Psoas muscle (tissue), 8 donors: Measurements from ENCODE around the gene MATN3. TPM values are rescaled to one million over a fixed set of nuclear protein-coding genes. Genes with fewer than 3 reads are reported as not detected.
A peak's percentile ranks its signal among the peaks of the same experiment; 100 is the strongest.

Source experiments
- ATAC-seq, 4 donors: fragments of 200-7000 bp; cut with Tn5 transposase; one replicate each; pipeline ENCODE4 v1.9.1; 2020; ENCODE audit warnings: moderate library complexity in 3 of 4, mild to moderate bottlenecking in 2 of 4
- DNase-seq, 2 donors: peaks; one replicate each; pipeline ENCODE4 v3.0.0-alpha.2; 2020
- H3K27ac ChIP-seq: fragments of 200-600 bp; one replicate; pipeline ENCODE4 v1.8.0; 2022
- H3K27me3 ChIP-seq, 3 donors: fragments of 200-600 bp in 1 of 3; one replicate each; pipeline versions ENCODE4 v1.6.1 to v1.8.0; 2013 to 2022; ENCODE audit warnings: low read length in 2 of 3, mild to moderate bottlenecking in 2 of 3, moderate library complexity in 1 of 3; ENCODE audit not compliant: insufficient read depth in 3 of 3
- H3K36me3 ChIP-seq, 2 donors: fragments of 200-600 bp in 1 of 2; one replicate each; pipeline versions ENCODE4 v1.6.1 to v1.8.0; 2013 to 2022; ENCODE audit warnings: low read depth in 1 of 2, mild to moderate bottlenecking in 1 of 2, moderate library complexity in 1 of 2; ENCODE audit not compliant: insufficient read depth in 1 of 2
- H3K4me1 ChIP-seq: fragments of 200-600 bp; one replicate; pipeline ENCODE4 v1.8.0; 2022
- H3K4me3 ChIP-seq: fragments of 200-600 bp; one replicate; pipeline ENCODE4 v1.8.0; 2022; ENCODE audit warnings: mild to moderate bottlenecking
- H3K9me3 ChIP-seq: fragments of 200-600 bp; one replicate; pipeline ENCODE4 v1.8.0; 2022
- CTCF ChIP-seq: fragments of 200-600 bp; IDR thresholded peaks from one replicate; pipeline ENCODE4 v1.8.0; 2022; ENCODE audit warnings: antibody characterized with exemption
- WGBS, 3 donors: extraction: QIAGEN DNeasy Blood & Tissue Kit; methylation state at CpG; one replicate each; pipeline versions ENCODE4 v1.1.6 to v1.1.7; 2013; 5-methylcytosine and 5-hydroxymethylcytosine counted together
- intact Hi-C, 2 donors: fragments of 100-400 bp; cut with DNase I; formaldehyde crosslinking; loops; one replicate each; pipeline versions ENCODE4 v1.11.0 to v1.14.2; 2022
- polyA plus RNA-seq, 3 donors: library from polyadenylated mRNA; stranded (reverse); fragments of 200-250 nt; gene quantifications; one replicate each; pipeline ENCODE4 v1.2.3, GENCODE V29; 2013
- total RNA-seq, 4 donors: library from RNA; stranded (reverse); fragmentation: NEBNext Ultra II Directional in 2 of 4; extraction: Animal tissue kit (Norgen Biotek cat#: 25700) in 2 of 4; gene quantifications; one replicate each; pipeline versions ENCODE4 v1.2.1 to v1.2.4, GENCODE V29; 2021 to 2023
- donor health status: healthy with polysubstance abuse.
- donor health status: DM: no; HTN: no; CAD: no; lungs with moderate emphysema.
- donor health status: Bipolar disorder and iron deficiency.
- donor health status: healthy.
- donor health status: DM: yes; HTN: yes; CAD: no.
- donor health status: DM: no; HTN: no; CAD: no.
- donor health status: DM: no; HTN: no; CAD: no.
- donor health status: DM: yes; HTN: yes; CAD: no.

Gene MATN3
- total and polyA plus RNA-seq, 7 donors = 0.15 to 0.78 (median 0.25) TPM; not detected in 2

- no peak for TF ChIP-seq CTCF
- intact Hi-C loops = no loop called here
- no peaks in the 10 kb centered on the region for H3K9me3 ChIP-seq
- 0 to 1% (median 1%) methylated on average over 62 to 70 of the region's 70 CpGs for WGBS, 3 donors
- H3K36me3 ChIP-seq = peaks cover 0 to 1% of the 10 kb centered on the region in 2 donors
- H3K4me3 ChIP-seq = peak within 1 kb of the TSS; percentile 87
- ATAC-seq (peak; percentile 99 to 100 (median 100)), DNase-seq (peak; percentile 93 to 94)
- peak within 1 kb of the TSS; percentile 59 for H3K27ac ChIP-seq
- no peaks in the 10 kb centered on the region for H3K27me3 ChIP-seq
- peaks cover 11% of the 10 kb centered on the region for H3K4me1 ChIP-seq
Observed at GRCh38 chr2:19989667-19990415, 22.6 kb downstream of the MATN3 start, which contains the start of gene WDR35. Gene WDR35, minus strand, starts transcription at chr2:19990105. Its CDS starts 90 bp downstream, at chr2:19990015.

- no peak for ATAC-seq
- 4 to 6% (median 4%) methylated on average over 8 of the region's 8 CpGs for WGBS, 3 donors
- intact Hi-C loops = no loop called here
- peaks cover 11% of the 10 kb centered on the region for H3K4me1 ChIP-seq
- no peak for DNase-seq
- H3K36me3 ChIP-seq = peaks cover 0 to 7% of the 10 kb centered on the region in 2 donors
- peak overlapping the region; percentile 59 for H3K27ac ChIP-seq
- H3K4me3 ChIP-seq = peak overlapping the region; percentile 87
- TF ChIP-seq CTCF = no peak
- no peaks in the 10 kb centered on the region for H3K9me3 ChIP-seq
- H3K27me3 ChIP-seq = no peaks in the 10 kb centered on the region
Observed at GRCh38 chr2:19989342-19989666, 23.2 kb downstream of the MATN3 start.

GRCh38 chr2:19988600-19988999 lies 23.9 kb downstream of the MATN3 start:
- 78 to 81% (median 79%) methylated on average over 2 of the region's 2 CpGs for WGBS, 3 donors
- ATAC-seq = no peak
- H3K4me3 ChIP-seq = peak overlapping the region; percentile 87

GRCh38 chr2:19987936-19988335 lies 24.5 kb downstream of the MATN3 start:
- Histone ChIP-seq H3K4me1 (peaks cover 11% of the 10 kb centered on the region), H3K9me3 (no peaks in the 10 kb centered on the region), H3K27ac (no peak overlapping the region), H3K36me3 (peaks cover 0 to 7% of the 10 kb centered on the region in 2 donors), H3K27me3 (no peaks in the 10 kb centered on the region), H3K4me3 (no peak overlapping the region)
- no peak for TF ChIP-seq CTCF
- intact Hi-C loops = no loop called here
- WGBS, 3 donors = 91 to 94% (median 91%) methylated on average over 5 of the region's 5 CpGs
- ATAC-seq (no peak), DNase-seq (no peak)

More at GRCh38 chr2:19988600-19988999, 23.9 kb downstream of the MATN3 start:
- Histone ChIP-seq H3K9me3 (no peaks in the 10 kb centered on the region), H3K4me1 (peaks cover 11% of the 10 kb centered on the region), H3K36me3 (peaks cover 0 to 7% of the 10 kb centered on the region in 2 donors), H3K27ac (no peak overlapping the region), H3K27me3 (no peaks in the 10 kb centered on the region)
- DNase-seq = no peak
- intact Hi-C loops = no loop called here
- TF ChIP-seq CTCF = no peak
